BJ (cell line): ENCODE data around the gene SOX13. TPM values are rescaled to one million over a fixed set of nuclear protein-coding genes. Genes with fewer than 3 reads are reported as not detected.

Experiments used
- CTCF ChIA-PET: fragments of 350-600 bp; formaldehyde crosslinking; extraction: SDS; loops from one replicate; lab custom pipeline; 2021; ENCODE audit warnings: antibody characterized with exemption, inconsistent platforms; lab: Yijun Ruan, JAX
- POLR2A ChIA-PET: fragments of 300-600 bp; sonication (Branson Sonifier 250); formaldehyde crosslinking; extraction: SDS; loops from one replicate; lab custom pipeline; 2021; ENCODE audit warnings: antibody characterized with exemption; lab: Charles Lee
- DNase-seq: peaks from one replicate; pipeline ENCODE4 v3.0.0-alpha.2; 2011; ENCODE audit warnings: low read depth
- H3K27me3 ChIP-seq: 2 replicates; pipeline ENCODE4 v1.6.0; 2011; ENCODE audit warnings: low read length; ENCODE audit not compliant: control insufficient read depth, insufficient read depth
- H3K36me3 ChIP-seq: 2 replicates; pipeline ENCODE4 v1.5.1; 2011; ENCODE audit warnings: low read length; ENCODE audit not compliant: control insufficient read depth, insufficient read depth
- H3K4me3 ChIP-seq: 2 replicates; pipeline ENCODE4 v1.5.1; 2011; ENCODE audit warnings: low read depth, mild to moderate bottlenecking, control low read depth, low read length
- polyA plus RNA-seq: library from polyadenylated mRNA; depleted of rRNA; stranded (reverse); fragments of >200 nt; gene quantifications from 2 replicates; pipeline ENCODE4 v1.2.3, GENCODE V29; 2011
- TF ChIP-seq, protein P1 (sequence below): IDR thresholded peaks from 2 replicates; pipeline ENCODE4 v1.5.1; 2011; ENCODE audit warnings: low read depth, mild to moderate bottlenecking, control low read depth, inconsistent platforms, low read length, moderate library complexity; ENCODE audit not compliant: insufficient read depth

The SOX13 gene
- polyA plus RNA-seq, 1 experiment = 9.5 TPM

DNA sequence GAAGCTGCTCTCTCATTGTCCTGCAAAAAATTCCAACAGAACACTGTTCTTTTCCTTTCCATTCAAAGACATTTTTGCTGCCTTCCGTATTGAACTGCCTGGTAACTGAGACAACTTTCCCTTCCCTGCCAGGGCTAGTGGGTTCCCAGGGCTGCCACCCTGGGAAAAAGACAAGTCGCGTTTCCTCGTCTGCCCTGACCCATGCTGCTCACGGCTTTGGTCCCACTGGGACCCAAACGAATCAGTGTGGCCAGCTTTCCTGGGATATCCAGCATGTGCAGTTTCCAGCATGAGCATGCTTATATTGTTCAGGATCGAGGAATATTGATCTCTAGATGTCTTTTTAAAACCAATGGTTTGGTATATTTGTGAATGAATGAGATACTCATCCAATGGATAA, 18.2 kb downstream of the SOX13 start:
- no peaks in the 10 kb centered on the region for H3K36me3 ChIP-seq
- DNase-seq = no peak
- no peak overlapping the region for H3K4me3 ChIP-seq
- H3K27me3 ChIP-seq = no peaks in the 10 kb centered on the region
- TF ChIP-seq, protein P1, sequence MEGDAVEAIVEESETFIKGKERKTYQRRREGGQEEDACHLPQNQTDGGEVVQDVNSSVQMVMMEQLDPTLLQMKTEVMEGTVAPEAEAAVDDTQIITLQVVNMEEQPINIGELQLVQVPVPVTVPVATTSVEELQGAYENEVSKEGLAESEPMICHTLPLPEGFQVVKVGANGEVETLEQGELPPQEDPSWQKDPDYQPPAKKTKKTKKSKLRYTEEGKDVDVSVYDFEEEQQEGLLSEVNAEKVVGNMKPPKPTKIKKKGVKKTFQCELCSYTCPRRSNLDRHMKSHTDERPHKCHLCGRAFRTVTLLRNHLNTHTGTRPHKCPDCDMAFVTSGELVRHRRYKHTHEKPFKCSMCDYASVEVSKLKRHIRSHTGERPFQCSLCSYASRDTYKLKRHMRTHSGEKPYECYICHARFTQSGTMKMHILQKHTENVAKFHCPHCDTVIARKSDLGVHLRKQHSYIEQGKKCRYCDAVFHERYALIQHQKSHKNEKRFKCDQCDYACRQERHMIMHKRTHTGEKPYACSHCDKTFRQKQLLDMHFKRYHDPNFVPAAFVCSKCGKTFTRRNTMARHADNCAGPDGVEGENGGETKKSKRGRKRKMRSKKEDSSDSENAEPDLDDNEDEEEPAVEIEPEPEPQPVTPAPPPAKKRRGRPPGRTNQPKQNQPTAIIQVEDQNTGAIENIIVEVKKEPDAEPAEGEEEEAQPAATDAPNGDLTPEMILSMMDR = no peak
- ChIA-PET CTCF (interaction anchor here (0.8 to 1.5 kb wide), 4 partner anchors 11 to 272 kb away, joined by 3 to 4 read pairs (median 3); no protein-coding TSS in a partner anchor), POLR2A (no interaction called here)

DNA sequence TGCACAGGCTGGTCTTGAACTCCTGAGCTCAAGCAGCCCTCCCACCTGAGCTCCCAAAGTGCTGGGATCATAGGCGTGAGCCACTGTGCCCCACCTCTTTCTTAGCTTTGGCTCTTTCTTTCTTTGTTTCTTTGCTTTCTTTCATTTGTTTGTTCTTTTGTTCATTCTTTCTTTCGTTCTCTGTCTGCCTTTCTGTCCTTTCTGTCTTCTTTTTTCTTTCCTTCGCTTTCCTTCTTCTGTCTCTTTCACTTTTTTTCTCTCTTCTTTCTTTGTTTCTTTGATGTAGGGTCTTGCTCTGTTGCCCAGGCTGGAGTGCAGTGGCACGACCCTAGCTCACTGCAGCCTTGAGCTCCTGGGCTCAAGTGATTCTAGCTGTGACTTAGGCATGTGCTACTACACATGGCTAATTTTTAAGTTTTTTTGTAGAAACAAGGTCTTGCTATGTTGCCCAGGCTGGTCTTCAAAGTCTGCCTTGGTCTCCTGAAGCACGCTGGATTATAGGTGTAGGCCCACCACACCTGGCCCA, 18.9 kb downstream of the SOX13 start:
- no peak for DNase-seq
- TF ChIP-seq, protein P1 = no peak
- ChIA-PET CTCF (interaction anchor here (1.3 to 1.4 kb wide), 2 partner anchors 39 to 221 kb away, joined by 3 to 5 read pairs; no protein-coding TSS in a partner anchor), POLR2A (no interaction called here)
- H3K4me3 ChIP-seq = no peak overlapping the region
- no peaks in the 10 kb centered on the region for H3K27me3 ChIP-seq
- H3K36me3 ChIP-seq = no peaks in the 10 kb centered on the region

DNA sequence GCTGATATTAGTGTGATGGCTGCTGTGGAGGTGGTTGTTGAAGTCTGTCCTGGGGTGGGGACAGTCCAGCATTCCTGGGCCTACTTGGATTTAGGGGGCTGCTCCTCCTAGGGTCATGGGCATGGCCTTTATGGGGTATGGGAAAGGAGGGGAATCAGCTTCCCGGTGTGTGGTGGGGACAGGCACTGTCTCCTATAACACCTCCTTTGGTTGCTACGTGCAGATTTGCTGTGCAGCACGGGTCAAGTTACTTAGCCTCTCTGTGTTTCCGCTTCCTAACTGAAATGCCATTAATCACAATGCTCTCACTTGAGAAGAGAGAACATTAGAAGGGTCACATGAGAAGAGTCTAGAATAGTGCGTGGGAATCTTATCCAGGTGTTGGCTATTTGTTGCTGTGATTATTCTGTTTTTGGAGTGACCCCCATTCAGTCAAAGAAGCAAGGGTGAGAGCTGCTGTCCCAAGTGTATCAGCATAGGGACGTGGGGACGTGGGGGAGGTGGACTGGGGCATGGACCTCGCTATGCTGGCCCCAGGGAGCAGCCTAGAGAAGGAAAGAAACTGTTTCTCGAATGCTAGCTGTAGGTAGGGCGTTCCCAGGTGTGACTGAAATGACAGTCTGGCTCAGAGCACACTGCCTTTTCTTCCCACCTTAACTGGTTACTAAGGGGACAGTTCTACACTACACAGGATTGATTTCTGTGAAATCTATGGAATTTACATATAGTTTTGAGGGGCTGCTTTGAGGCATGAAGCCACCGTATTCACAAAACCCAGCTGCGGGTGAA, 19.9 kb downstream of the SOX13 start:
- DNase-seq = no peak
- Histone ChIP-seq H3K36me3 (no peaks in the 10 kb centered on the region), H3K27me3 (no peaks in the 10 kb centered on the region), H3K4me3 (no peak overlapping the region)
- TF ChIP-seq, protein P1 = no peak
- POLR2A ChIA-PET = no interaction called here
- CTCF ChIA-PET = interaction anchor here (1.4 kb wide), 1 partner anchor 222 kb away, joined by 5 read pairs; no protein-coding TSS in a partner anchor

DNA sequence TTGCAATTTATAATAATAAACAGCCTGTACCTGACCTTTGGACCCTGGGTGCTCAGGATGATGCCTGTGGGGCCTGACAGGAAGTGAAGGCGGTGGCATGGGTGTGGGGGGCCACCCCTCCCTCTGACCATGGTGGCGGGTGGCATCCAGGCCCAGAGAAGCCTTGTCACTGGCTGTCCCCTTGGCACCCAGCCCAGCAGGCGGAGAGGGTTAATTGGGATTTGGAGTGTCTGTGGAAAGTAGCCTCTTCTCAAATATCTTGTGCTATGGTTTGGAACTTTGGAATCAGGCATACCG, 20.5 kb downstream of the SOX13 start:
- Histone ChIP-seq H3K4me3 (no peak overlapping the region), H3K27me3 (no peaks in the 10 kb centered on the region), H3K36me3 (no peaks in the 10 kb centered on the region)
- ChIA-PET CTCF (no interaction called here), POLR2A (no interaction called here)
- TF ChIP-seq, protein P1 = no peak
- no peak for DNase-seq

DNA sequence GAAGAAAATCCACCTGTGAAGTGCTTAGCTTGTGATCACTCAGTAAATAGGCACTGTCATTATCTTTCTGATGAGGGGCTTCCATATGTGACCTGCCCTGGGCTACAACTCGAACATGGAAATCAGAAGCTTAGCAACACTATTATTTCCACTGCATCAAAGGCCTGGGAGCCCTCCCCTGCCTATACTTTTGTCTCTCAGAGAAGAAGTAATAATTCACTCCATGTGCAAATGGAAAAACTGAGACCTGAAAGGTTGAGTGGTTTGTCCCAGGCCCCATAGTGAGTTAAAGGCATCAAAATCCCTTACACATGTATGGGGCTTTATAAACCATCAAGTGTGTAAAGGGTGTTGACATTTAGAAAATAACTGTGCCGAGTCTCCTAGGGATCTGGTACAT, 20.9 kb downstream of the SOX13 start:
- POLR2A ChIA-PET = no interaction called here
- CTCF ChIA-PET = interaction anchor here (0.9 to 3.2 kb wide), 2 partner anchors 10 to 222 kb away, joined by 3 to 15 read pairs; no protein-coding TSS in a partner anchor
- Histone ChIP-seq H3K27me3 (no peaks in the 10 kb centered on the region), H3K4me3 (no peak overlapping the region), H3K36me3 (no peaks in the 10 kb centered on the region)
- no peak for DNase-seq
- TF ChIP-seq, protein P1 = no peak
